Measurements from ENCODE around the gene BTBD2. TPM values are rescaled to one million over a fixed set of nuclear protein-coding genes. Genes with fewer than 3 reads are reported as not detected.
A peak's percentile ranks its signal among the peaks of the same experiment; 100 is the strongest.

Gene BTBD2
- total and polyA plus RNA-seq, 2 of the 8 experiments (the other 6 are each of a cell fraction or from before 2014, with no cell fraction given), result 91.7 to 92.3 TPM

DNA sequence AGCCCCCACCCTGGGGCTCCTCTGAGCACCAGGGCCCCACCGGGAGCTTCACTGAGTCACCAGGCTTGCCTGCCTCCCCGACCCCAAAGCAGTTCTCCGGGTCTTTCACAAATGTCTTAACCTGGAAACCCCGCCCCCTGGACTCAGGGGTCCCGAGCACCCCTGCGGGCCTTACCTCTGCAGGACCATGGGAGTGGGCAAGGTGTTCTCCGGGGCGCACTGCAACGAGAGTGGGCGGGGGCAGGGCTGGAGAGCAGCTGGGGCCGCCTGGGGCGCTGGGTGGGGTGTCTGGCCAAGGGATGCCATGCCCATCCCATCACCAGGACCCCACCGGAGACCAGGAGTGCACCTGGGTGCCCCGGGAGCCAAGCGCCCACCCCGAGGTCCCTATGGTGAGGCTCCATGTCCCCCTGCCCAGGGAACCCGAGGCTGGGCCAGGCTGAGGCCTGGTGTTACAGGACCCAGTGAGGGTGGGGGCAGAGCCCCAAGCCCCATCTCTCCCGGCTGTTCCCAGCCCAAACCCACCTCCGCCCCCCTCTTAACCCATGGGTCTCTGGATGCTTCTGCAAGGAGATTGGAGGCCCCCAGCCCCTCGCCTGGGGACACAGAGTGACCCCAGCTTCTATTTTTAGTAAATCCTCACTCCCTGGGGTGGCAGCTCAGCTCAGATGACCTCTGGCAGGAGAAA, 24.6 kb upstream of the BTBD2 start:
- Histone ChIP-seq H4K5ac (ENCODE audit: insufficient read length, low read depth, low read length) (no peak overlapping the region), H2BK5ac (ENCODE audit: low read depth, low read length) (no peak overlapping the region), H2BK120ac (replicated peaks; ENCODE audit: low read depth, low read length) (no peak overlapping the region), H3K4me1 (replicated peaks in 1 of 4; ENCODE audit: control insufficient read depth in 3 of 4, insufficient read depth in 4 of 4, low read length in 3 of 4) (peaks cover 0 to 23% (median 14%) of the 10 kb centered on the region in 4 experiments; a peak in 6 of 7 replicates), H4K20me1 (replicated peaks in 1 of 2; ENCODE audit: control insufficient read depth in 1 of 2, insufficient read depth in 2 of 2, low read length in 2 of 2) (peaks cover 3 to 24% of the 10 kb centered on the region in 2 experiments), H4K91ac (replicated peaks; ENCODE audit: insufficient read length, low read length) (no peak overlapping the region), H3K4me2 (ENCODE audit: insufficient read depth in 1 of 2, low read depth in 2 of 2, low read length in 2 of 2) (no peak overlapping the region), H3K27me3 (replicated peaks in 1 of 4; ENCODE audit: control insufficient read depth in 3 of 4, extremely low read depth in 1 of 4, insufficient read depth in 3 of 4, low read length in 3 of 4) (no peaks in the 10 kb centered on the region), H3K36me3 (ENCODE audit: control insufficient read depth in 2 of 4, insufficient read depth in 4 of 4, low read length in 3 of 4) (peaks cover 7 to 39% (median 29%) of the 10 kb centered on the region in 4 experiments), H3K4ac (replicated peaks; ENCODE audit: insufficient read length, low read depth, low read length) (no peak overlapping the region), H3K18ac (ENCODE audit: extremely low read depth, low read length) (no peak overlapping the region), H3K79me1 (ENCODE audit: low read depth, low read length) (peaks cover 6% of the 10 kb centered on the region), H2AFZ (ENCODE audit: low read length) (no peak overlapping the region), H2BK20ac (ENCODE audit: low read length) (no peak overlapping the region), H3K23me2 (ENCODE audit: low read depth, low read length) (no peaks in the 10 kb centered on the region), H3K79me2 (ENCODE audit: control insufficient read depth in 1 of 2, insufficient read depth in 2 of 2, low read length in 2 of 2) (peaks cover 0 to 5% of the 10 kb centered on the region in 2 experiments; a peak in 1 of 4 replicates), H3K4me3 (ENCODE audit: extremely low read depth in 1 of 4, insufficient read depth in 2 of 4, low read depth in 3 of 4, low read length in 4 of 4) (no peak overlapping the region), H3K23ac (ENCODE audit: insufficient read length) (no peak overlapping the region), H2AK5ac (ENCODE audit: low read depth, low read length) (no peak overlapping the region), H3K56ac (replicated peaks; ENCODE audit: insufficient read length, low read depth, low read length) (no peak overlapping the region), H4K8ac (ENCODE audit: extremely low read depth, insufficient read depth, low read length) (peak overlapping the region; percentile 14; the same call in 1 of the 2 replicates), H3K14ac (ENCODE audit: insufficient read length) (no peak overlapping the region), H2BK12ac (ENCODE audit: low read depth, low read length) (no peak overlapping the region), H3K9ac (replicated peaks in 1 of 4; ENCODE audit: extremely low read depth in 1 of 4, low read depth in 3 of 4, low read length in 3 of 4) (no peak overlapping the region), H3K9me3 (ENCODE audit: insufficient read depth in 2 of 2, low read depth in 1 of 2, low read length in 1 of 2) (peaks cover 7 to 8% of the 10 kb centered on the region in 2 experiments; a peak in 1 of 4 replicates), H2BK15ac (ENCODE audit: low read length) (no peak overlapping the region), H3K27ac (ENCODE audit: low read depth, low read length) (peak overlapping the region; percentile 93; the same call in 1 of the 2 replicates)
- CTCF ChIA-PET (ENCODE audit: partially characterized antibody), result interaction anchor here (0.8 to 1.2 kb wide), 4 partner anchors 11 to 23 kb away, joined by 3 to 5 read pairs (median 4); no protein-coding TSS in a partner anchor
- DNase-seq (ENCODE audit: low read depth in 1 of 2, low spot score in 2 of 2) (no peak), FAIRE-seq (no peak)
- WGBS, 2 experiments (ENCODE audit: extremely low coverage in 1 of 2, insufficient coverage in 1 of 2, insufficient read length in 1 of 2, insufficient replicate concordance in 2 of 2, low coverage in 1 of 2, low lambda C conversion rate in 2 of 2, missing lambda C conversion rate in 1 of 2), result 90% methylated on average over 13 of the region's 20 CpGs; no CpG with 5 or more reads in 1 of the 2 experiments
- POLR2A ChIA-PET (ENCODE audit: partially characterized antibody), result interaction anchor here (22.2 to 27.5 kb wide), 2 partner anchors 8 to 11 kb away, joined by 524 read pairs; partner anchors contain the start of gene MKNK2
- no peak for TF ChIP-seq HDAC6 (IDR thresholded peaks at IDR 0.05; ENCODE audit: low read depth, low read length)
- no peak for TF ChIP-seq SP4 (IDR thresholded peaks at IDR 0.05; ENCODE audit: low read length)
- TF ChIP-seq CTBP2 (IDR thresholded peaks at IDR 0.05; ENCODE audit: borderline replicate concordance, insufficient read depth, insufficient read length, low read length), result no peak
- TF ChIP-seq, protein P1, sequence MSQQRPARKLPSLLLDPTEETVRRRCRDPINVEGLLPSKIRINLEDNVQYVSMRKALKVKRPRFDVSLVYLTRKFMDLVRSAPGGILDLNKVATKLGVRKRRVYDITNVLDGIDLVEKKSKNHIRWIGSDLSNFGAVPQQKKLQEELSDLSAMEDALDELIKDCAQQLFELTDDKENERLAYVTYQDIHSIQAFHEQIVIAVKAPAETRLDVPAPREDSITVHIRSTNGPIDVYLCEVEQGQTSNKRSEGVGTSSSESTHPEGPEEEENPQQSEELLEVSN (IDR thresholded peaks at IDR 0.05), result no peak
- no peak for TF ChIP-seq RNF2 (IDR thresholded peaks at IDR 0.05; ENCODE audit: borderline replicate concordance, low read depth, low read length, missing control alignments, poor library complexity, severe bottlenecking)
- no peak for TF ChIP-seq YY1 (IDR thresholded peaks at IDR 0.05; ENCODE audit: low read depth, low read length)
- TF ChIP-seq SIRT6 (IDR thresholded peaks at IDR 0.05; ENCODE audit: low read length), result no peak
- no peak for TF ChIP-seq GABPA (IDR thresholded peaks at IDR 0.05; ENCODE audit: borderline replicate concordance, insufficient read depth, low read length)
- no peak for TF ChIP-seq SIN3A (conservative IDR thresholded peaks at IDR 0.05 in 1 of 2, IDR thresholded peaks at IDR 0.05 in 1 of 2; ENCODE audit: low read depth in 1 of 2, low read length in 2 of 2)
- TF ChIP-seq BCL11A (IDR thresholded peaks at IDR 0.05; ENCODE audit: low read depth in 2 of 2, low read length in 2 of 2), result no peak
